Esophagus muscularis mucosa (tissue), 4 donors: ENCODE results near the gene MTREX. TPM values are rescaled to one million over a fixed set of nuclear protein-coding genes. Genes with fewer than 3 reads are reported as not detected.

Experiments
- DNase-seq: peaks from one replicate; pipeline ENCODE4 v3.0.0-alpha.2; 2017; ENCODE audit errors: extremely low spot score
- H3K27ac ChIP-seq, 4 donors: fragments of 200-600 bp; sonication (generic); replicated peaks in 1 of 4; 1 replicate in 3 of 4; 2 replicates in 1 of 4; pipeline ENCODE4 v1.5.1; 2016 to 2019; ENCODE audit warnings: mild to moderate bottlenecking in 1 of 4
- H3K27me3 ChIP-seq, 4 donors: fragments of 200-600 bp; sonication (generic); one replicate each; pipeline versions ENCODE4 v1.5.1 to v1.6.0; 2016 to 2019
- H3K36me3 ChIP-seq, 4 donors: fragments of 200-600 bp; sonication (generic); one replicate each; pipeline ENCODE4 v1.5.1; 2016 to 2019
- H3K4me1 ChIP-seq, 4 donors: fragments of 200-600 bp; sonication (generic); one replicate each; pipeline ENCODE4 v1.5.1; 2016 to 2019
- H3K4me3 ChIP-seq, 4 donors: fragments of 200-600 bp; sonication (generic); 1 replicate in 2 of 4; 2 replicates in 2 of 4; pipeline ENCODE4 v1.5.1; 2016 to 2019; ENCODE audit warnings: mild to moderate bottlenecking in 4 of 4, moderate library complexity in 1 of 4
- H3K9me3 ChIP-seq, 4 donors: fragments of 200-600 bp; sonication (generic); 1 replicate in 3 of 4; 2 replicates in 1 of 4; pipeline ENCODE4 v1.5.1; 2016 to 2019
- EP300 ChIP-seq: sonication (generic); formaldehyde crosslinking; IDR thresholded peaks from one replicate; pipeline ENCODE4 v1.6.1; 2017; ENCODE audit warnings: antibody characterized with exemption
- POLR2A ChIP-seq: fragments of 450-650 bp; IDR thresholded peaks from one replicate; pipeline ENCODE4 v1.6.1; 2017; ENCODE audit warnings: antibody characterized with exemption, moderate library complexity, mild to moderate bottlenecking, low read depth
- WGBS: methylation state at CpG from one replicate; pipeline ENCODE4 v1.1.5; 2018; 5-methylcytosine and 5-hydroxymethylcytosine counted together
- intact Hi-C: fragments of 100-400 bp; cut with DNase I; formaldehyde crosslinking; loops from one replicate; pipeline ENCODE4 v1.15.1; 2023
- total RNA-seq, 4 donors: library from RNA; depleted of rRNA; stranded (reverse); fragments of >200 nt; gene quantifications; one replicate each; pipeline versions ENCODE4 v1.1.0 to v1.2.1, GENCODE V29; 2016
- TF ChIP-seq, protein P1 (sequence below), 3 experiments: fragments of 200-600 bp in 2 of 3; fragments of 450-650 bp in 1 of 3; sonication (generic) in 2 of 3; IDR thresholded peaks; one replicate each; pipeline ENCODE4 v1.5.1; 2017 to 2019; ENCODE audit warnings: antibody characterized with exemption in 3 of 3, mild to moderate bottlenecking in 2 of 3, moderate library complexity in 1 of 3

The MTREX gene
- total RNA-seq, 4 donors from 2014 or later = 53.7 to 64.0 (median 62.3) TPM

DNA sequence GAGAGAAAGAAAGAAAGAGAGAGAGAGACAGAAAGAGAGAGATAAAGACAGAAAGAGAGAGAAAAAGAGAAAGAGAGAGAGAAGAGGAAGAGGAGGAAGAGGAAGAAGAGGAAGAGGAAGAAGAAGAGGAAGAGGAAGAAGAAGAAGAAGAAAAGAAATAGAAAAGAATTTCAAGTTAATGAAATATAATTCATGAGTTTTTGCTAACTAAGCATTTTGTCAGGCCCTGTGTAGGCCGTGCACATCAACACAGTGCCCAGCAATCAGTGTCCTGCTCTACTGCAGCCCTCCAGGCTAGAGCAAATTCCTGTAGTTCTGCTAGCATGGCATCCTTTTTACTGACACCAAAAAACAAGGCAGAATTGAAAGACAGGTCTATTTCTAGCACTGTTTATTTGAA lies 164.9 kb downstream of the MTREX start:
- 82% methylated on average over 1 of the region's 1 CpG for WGBS

More for the DNA sequence above, 164.9 kb downstream of the MTREX start:
- DNase-seq = no peak
- H3K4me1 ChIP-seq = peaks cover 16 to 43% (median 36%) of the 10 kb centered on the region in 4 donors
- H3K27me3 ChIP-seq = no peaks in the 10 kb centered on the region
- H3K9me3 ChIP-seq = no peaks in the 10 kb centered on the region
- no peak overlapping the region for H3K27ac ChIP-seq
- TF ChIP-seq, protein P1, sequence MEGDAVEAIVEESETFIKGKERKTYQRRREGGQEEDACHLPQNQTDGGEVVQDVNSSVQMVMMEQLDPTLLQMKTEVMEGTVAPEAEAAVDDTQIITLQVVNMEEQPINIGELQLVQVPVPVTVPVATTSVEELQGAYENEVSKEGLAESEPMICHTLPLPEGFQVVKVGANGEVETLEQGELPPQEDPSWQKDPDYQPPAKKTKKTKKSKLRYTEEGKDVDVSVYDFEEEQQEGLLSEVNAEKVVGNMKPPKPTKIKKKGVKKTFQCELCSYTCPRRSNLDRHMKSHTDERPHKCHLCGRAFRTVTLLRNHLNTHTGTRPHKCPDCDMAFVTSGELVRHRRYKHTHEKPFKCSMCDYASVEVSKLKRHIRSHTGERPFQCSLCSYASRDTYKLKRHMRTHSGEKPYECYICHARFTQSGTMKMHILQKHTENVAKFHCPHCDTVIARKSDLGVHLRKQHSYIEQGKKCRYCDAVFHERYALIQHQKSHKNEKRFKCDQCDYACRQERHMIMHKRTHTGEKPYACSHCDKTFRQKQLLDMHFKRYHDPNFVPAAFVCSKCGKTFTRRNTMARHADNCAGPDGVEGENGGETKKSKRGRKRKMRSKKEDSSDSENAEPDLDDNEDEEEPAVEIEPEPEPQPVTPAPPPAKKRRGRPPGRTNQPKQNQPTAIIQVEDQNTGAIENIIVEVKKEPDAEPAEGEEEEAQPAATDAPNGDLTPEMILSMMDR (IDR thresholded peaks at IDR 0.05) = no peak
- TF ChIP-seq EP300 (no peak), POLR2A (no peak)
- peaks cover 0 to 22% (median 4%) of the 10 kb centered on the region in 4 donors for H3K36me3 ChIP-seq
- H3K4me3 ChIP-seq = no peak overlapping the region
- intact Hi-C loops = no loop called here

Other genes starting within 250 kb of the MTREX start
- 1 to 10 TPM in 2 of 4 donors, under 1 TPM in 2; 0.40 to 3.1 (median 0.89) TPM for gene GZMA, start 205.3 kb upstream of the MTREX start, total RNA-seq
- 10 to 100 TPM in 1 of 4 donors, 1 to 10 TPM in 3; 8.4 to 12.5 (median 9.3) TPM for gene GPX8, start 147.8 kb upstream of the MTREX start, total RNA-seq
- gene CDC20B, start 134.8 kb upstream of the MTREX start, total RNA-seq = not detected
- gene MCIDAS, start 80.7 kb upstream of the MTREX start, total RNA-seq = not detected
- under 1 TPM in 1 of 4 donors, not detected in 3; 0.19 TPM for gene CCNO, start 74.4 kb upstream of the MTREX start, total RNA-seq
- gene DHX29, start 295 bp upstream of the MTREX start, total RNA-seq = 10 to 100 TPM; 26.1 to 34.9 (median 30.2) TPM
- 100 to 1,000 TPM; 186 to 306 (median 241) TPM for gene PLPP1, start 227.0 kb downstream of the MTREX start, total RNA-seq